Measurements from ENCODE around the gene BOD1L1.

BOD1L1 gene

DNA sequence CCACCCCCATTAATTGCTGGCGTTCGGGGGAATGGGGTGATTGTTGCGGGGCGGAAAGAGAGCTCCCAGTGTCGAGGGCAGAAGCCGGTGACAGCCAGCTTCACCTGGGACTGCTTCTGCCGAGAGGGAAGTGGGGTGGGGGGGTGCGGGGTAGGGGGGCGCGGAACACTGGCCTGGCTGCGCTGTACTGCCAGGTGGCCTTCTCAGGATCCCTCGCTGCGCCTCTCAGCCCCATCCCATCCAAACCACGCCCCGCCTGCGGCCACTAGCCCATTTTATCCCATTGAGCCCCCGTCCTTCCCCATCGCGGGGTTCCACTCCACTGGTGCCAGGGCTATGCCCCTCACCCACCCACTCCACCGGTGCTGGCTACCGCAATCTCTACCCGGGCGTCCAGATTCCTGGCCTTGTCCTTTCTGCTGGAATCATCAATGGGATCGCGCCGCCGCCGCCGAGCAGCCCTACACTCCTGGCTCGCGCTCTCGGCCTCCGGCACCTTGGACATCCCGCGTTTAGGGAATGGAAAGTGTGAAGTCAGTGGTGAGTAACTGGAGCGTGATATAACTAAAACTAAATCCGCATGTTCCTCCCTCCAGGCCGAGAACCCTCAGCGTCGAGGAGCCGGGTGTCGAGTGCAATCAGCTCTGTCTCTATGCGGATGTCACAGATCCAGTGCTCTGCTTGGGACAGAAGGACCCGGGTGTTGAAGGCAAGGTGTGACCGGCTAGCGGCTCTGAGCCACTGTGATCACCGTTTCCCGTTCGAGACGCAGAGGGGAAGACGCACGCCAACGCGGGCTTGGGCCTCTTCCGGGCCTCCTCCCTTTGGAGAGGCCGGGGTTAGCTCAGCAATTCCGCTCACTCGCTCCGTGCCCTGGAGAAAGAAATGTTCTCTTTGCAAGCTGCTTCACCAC, 103.7 kb downstream of the BOD1L1 start:
- DNase-seq = no peak

DNA sequence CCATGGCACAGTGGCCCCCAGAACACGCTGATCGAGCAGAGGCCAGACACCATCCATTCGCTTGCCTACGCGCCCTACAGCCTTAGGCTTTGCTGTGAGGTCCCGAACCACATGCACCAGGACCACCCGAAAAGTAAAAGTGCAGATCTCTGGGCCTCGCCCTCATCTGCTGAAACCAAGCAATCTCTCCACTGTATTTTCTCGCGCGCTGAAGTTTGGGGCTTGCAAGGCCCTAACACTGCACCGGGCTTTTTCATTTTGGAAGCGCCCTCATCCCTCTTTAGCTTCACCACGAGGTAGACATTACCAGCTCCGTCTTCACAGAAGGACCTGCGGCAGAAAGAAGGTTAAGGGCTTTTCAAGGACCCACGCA, 104.4 kb downstream of the BOD1L1 start:
- no peak for DNase-seq

DNA sequence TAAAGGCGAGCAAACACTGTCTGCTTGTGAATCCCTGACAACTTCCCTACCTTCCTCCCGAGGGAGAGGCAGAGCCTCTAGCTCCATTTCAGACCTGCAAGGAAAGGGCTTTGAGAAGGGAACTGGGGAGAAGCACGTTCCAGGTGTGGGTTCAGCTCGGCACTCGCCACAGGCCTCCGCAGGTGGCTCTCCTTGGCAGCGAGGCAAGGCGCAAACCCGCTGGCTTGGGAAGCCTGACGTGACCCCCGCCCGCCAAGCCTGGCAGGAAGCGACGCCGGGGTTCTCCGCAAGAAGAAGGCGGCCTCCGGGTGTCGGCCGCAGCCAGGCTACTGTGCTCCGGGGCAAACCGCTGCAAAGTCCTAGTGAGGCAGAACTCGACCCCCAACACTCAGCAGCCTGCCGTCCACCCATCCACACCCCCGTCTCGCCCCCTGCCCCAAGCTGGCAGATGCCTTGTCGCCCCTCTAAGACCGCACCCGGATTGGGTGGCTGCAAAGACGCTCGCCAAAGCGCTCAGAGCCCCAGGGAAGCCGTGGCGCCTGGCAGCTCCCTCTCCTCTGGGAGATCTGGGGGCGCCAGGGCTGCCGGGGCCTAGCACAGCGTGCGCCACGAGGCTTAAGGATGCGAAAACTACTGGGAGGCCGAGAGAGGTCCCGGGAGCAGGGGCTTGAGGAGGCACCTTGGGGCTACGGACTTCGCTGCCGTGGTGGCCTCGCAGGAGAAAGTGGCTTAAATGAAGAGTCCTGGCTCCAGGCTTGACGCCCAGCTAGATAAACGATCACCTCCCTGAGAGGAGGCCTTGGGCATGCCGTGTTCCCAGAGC, 105.0 kb downstream of the BOD1L1 start:
- no peak for DNase-seq

DNA sequence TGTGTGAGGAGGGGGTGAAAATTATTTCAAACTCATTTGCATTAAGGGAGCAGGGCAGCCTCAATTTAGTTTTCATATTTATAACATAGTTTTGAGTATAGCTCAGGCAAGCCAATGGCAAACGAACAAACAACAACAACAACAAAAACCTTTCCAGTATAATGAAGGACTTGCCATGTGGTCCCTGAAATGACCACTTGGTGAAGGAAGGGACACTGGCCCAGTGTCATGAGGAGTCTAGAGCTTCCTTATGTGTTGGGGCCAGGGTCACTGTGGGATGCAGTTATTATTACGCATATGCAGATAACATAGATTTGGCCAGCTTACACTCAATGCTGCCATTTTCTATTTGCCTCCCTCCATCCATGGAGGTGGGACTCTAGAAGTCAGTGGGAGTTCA, 106.5 kb downstream of the BOD1L1 start:
- no peak for DNase-seq
